ENCODE data around the gene RBM20.
"Not testable (repeated sequence)": the region's sequence is repeated elsewhere in the genome, so short reads cannot be mapped to it uniquely, and the experiment has no call there.

Gene RBM20

DNA sequence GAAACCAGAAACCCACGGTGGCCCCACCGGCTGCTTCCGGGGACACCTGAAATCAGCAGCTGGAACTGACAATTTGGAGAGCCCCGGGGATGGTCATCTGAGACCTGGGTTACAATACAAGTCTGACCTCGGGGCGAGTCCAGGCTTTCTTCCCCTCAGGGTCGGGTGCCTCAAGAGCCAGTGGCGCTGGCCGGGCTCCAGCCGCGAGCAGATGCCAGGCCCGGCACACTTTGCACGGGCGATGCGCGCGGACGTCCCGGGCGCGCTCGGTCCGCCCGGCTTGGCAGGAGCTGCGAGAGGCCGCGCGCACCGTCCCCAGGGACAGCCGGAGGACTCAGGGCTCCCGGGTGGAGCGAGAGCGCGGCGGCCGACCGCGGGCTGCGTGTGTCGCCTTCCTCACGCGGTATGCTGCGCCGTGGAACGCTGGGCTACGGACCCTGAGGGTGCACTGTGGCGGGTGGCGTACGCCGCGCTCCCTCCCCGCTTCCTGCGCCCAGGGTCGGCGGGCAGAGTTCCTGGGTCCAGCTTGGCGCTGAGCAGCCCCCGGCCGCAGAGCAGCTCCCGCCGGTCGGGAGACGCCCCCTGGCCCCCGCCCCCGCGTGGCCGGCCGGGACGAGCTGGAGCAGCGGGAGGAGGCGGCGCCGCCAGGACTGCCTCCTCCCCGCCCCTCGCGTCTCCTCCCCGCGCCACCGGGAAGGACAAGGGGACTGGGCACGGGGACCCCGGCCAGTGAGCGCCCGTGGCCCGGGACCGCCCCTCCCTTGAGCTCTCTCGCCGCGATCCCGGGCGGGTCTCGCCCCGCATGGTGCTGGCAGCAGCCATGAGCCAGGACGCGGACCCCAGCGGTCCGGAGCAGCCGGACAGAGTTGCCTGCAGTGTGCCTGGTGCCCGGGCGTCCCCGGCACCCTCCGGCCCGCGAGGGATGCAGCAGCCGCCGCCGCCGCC is at the start of gene RBM20:
Gene RBM20 (plus strand): TSS at position 684 of the 945 bp plus-strand sequence. CDS start 119 bp downstream, at position 803.
- DNase-seq: no peak

DNA sequence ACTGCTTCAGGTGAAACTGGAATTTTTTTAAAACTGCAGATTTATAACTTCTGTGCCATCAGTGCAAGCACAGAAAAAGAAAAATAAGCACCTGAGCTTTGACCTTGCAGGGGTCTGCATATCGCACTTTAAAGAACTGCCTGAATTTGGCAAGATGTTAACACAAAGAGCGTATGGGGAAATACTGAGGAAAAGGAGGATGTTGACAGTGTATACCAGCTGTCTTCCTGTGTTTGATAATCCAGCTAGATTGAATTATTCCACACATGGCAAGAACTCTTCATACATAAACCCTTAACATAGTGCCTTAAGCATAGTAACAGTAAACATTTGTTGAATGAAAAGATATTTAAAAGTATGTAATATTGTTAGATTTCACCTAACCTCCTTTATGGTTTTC is 46.7 kb upstream of the RBM20 start:
- DNase-seq: no peak

DNA sequence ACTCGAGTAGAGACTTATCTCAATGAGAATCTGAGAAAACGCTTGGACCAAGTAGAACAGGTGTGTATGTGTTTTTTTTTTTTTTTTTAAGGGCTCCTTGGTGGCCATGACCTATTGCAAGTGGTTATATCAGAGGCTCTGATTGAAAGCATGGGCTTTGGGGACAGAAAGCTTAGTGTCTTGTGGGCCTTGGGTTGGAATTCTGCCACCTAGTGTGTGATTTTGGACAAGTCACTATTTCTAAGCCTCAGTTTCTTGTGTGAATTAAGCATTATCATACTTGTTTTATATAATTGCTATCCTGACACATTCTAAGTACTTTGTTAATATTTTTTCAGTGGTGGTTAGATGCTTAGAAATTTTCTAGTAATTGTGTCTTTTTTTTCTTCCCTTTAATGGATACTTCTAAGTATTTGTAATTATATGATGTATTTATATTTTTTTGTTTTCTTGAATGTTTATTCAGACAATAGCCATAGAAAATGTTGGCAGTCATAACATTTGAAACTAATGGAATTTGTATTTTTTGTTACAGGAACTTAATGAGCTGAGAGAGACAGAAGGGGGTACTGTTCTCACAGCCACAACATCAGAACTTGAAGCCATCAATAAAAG is 43.5 kb upstream of the RBM20 start:
- peak; percentile 6 for DNase-seq

DNA sequence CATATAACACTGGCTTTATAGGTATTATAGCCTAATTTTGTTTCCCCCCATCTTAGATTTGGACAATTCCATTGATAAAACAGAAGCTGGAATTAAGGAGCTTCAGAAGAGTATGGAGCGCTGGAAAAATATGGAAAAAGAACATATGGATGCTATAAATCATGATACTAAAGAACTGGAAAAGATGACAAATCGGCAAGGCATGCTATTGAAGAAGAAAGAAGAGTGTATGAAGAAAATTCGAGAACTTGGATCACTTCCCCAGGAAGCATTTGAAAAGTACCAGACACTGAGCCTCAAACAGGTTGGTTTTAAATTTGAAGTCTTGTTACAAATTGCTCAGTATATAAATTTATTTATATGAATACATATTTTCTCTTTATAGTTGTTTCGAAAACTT is 42.6 kb upstream of the RBM20 start:
- DNase-seq: no peak

- no peak for DNase-seq
Observed at GRCh38 chr10:110608087-110608486, 36.0 kb upstream of the RBM20 start.

- no peak for DNase-seq
Observed at GRCh38 chr10:110609605-110610004, 34.5 kb upstream of the RBM20 start.

DNA sequence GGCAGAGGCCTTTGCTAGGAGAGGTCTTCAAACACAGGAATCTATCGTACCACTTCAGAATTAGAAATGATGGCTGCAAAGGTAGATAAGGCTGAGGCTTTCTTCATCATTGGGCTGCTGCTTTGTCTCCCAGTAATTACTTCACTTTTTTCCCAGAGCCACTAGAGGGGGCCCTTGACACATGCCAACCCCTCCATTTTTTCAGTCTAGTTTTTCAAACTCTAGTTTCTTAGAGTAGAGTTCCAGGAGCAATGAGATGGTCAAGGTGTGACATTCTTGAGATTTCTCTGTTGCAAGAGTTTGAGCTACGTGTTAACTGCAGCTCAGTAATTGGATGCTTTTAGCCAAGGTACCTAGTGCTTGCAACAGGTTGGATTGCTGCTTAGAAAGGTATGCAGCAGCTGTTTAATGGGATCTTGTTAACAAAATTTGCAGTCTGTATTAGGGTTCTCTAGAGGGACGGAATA is 33.8 kb upstream of the RBM20 start:
- DNase-seq: peak; percentile 31

DNA sequence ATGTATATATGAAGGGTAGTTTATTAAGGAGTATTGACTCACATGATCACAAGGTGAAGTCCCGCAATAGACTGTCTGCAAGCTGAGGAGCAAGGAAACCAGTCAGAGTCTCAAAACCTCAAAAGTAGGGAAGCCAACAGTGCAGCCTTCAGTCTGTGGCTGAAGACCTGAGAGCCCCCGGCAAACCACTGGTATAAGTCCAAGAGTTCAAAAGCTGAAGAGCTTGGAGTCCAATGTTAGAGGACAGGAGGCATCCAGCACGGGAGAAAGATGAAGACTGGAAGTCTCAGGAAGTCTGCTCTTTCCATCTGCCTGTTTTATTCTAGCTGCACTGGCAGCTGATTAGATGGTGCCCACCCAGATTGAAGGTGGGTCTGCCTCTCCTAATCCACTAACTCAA is 33.4 kb upstream of the RBM20 start:
- not testable (repeated sequence) for DNase-seq

GRCh38 chr10:110612087-110612486 is 32.0 kb upstream of the RBM20 start:
- DNase-seq: no peak

DNA sequence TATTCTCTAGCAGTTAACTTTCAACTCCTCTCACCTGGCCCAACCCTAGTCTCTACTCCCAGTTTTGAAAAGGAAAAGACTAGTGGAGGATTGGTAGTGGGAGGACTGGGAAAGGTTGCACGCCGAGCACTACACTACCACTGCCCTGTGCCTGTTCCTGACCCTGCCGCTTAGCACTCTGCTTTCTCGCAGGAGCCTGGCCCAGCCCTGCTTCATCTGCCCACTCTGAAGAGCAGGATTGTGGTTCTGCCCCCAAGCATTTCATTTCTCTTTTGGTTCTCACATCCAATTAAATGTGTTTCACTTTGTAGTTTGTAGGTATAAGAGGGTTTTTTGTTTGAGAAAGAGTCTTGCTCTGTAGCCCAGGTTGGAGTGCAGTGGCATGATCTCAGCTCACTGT is 31.5 kb upstream of the RBM20 start:
- no peak for DNase-seq

DNA sequence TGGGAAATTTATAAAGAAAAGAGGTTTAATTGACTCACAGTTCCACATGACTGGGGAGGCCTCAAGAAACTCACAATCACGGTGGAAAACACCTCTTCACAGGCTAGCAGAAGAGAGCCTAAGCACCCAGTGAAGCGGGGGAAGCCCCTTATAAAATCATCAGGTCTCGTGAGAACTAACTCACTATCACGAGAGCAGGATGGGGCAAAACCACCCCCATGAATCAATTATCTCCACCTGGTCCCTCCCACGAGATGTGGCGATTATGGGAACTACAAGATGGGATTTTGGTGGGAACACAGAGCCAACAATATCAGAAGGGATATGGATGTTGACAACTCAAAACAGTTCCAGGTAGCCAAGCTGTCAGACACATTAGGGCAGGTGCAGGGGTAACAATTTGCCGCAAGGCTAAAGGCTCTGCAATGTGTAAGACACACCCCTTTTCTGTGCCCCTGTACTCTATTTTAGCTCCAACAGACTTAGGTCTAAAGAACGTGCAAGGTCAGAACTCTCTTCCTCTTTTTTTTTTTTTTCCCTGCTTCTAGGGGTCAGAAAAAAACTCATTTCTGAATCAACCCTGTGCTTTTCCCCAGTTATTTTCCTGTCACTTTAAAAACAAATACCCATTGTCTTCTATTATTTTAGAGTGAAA is 30.7 kb upstream of the RBM20 start:
- DNase-seq: no peak

- DNase-seq: no peak
Observed at GRCh38 chr10:110613996-110614495, 30.1 kb upstream of the RBM20 start.

DNA sequence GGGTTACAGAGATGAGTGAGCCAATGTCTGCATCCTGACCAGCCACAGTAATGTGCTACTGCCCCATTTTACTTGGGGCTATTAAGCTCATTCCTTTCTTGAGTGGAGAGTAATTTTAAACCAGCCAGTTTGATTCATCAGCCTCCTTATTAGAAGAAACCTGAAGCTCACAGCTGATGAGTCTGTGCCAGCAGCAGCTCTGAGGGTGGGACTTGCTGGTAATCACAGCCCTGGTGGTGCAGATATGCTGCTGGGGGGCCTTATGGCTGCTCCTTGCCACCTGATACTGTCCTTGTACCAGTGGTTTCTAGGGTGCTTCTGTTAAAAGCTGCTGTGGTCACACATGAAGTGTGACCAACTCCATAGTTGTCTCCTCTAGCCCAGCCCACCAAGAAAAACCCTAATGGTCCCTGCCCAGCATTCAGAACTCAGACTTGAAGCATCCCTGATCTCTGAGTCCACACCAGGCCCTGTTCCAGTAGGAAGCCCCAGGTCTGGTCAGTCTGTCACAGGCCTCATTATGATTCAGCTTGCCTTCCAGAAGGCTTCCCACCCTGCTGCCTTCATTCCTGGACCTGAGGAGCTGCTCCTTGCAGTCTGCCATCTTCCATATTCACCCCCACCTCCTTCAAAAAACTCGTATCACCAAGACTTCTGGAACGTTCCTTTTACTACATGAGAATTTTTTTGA is 28.9 kb upstream of the RBM20 start:
- no peak for DNase-seq

GRCh38 chr10:110616493-110617033 is 27.6 kb upstream of the RBM20 start:
- DNase-seq: no peak

DNA sequence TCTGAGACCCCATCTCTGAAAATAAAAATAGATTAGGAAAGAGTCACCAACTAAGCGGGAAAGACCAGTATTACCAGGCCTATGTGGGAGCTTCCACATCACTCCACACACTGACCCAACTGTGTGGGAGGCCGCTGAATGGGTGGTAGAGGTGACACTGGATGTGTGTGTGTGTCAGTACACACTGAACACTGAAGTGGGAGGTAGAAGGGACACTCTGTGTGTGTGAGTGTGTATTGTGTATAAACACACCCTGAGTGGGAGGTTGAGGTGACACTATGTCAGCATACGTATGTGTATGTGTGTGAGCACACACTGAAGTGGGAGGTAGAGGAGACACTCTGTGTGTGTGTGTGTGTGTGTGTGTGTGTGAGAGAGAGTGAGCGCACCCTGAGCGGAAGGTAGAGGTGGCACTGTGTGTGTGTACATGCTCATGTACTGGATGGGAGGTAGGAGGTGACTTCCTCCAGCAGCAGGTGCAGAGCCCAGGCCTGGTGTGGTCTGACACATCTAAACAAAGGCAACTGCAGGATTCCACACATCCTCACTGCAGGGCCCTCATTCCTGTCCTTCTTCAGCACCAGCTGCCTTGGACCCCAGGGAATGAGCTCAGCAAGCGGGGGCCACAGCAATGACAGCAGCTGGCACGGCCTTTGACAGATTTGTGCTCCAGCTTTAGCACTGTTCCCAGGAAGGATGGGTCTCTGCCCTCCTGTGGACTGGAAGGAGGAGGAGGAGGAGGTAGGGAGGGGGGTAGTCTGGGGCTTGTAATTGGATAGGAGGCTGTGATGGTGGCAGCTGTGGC is 26.5 kb upstream of the RBM20 start:
- no peak for DNase-seq

DNA sequence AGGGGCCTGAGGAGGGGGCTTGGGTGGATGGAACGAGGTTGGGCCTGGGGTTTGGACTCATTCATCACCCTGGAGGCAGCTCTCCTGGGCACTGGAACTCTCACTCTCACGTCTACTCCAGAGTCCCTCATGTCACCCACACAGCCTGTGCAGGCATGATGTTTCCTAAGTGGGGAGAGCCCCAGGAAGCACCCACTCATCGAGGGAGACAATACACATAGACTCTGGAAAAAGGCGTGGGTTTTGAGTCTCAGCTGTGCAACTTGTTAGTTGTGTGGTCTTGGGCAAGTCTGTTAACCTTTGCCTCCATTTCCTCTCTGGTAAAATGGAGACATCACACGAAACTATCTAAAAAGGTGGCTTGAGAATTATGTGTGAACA is 25.9 kb upstream of the RBM20 start:
- DNase-seq: no peak

DNA sequence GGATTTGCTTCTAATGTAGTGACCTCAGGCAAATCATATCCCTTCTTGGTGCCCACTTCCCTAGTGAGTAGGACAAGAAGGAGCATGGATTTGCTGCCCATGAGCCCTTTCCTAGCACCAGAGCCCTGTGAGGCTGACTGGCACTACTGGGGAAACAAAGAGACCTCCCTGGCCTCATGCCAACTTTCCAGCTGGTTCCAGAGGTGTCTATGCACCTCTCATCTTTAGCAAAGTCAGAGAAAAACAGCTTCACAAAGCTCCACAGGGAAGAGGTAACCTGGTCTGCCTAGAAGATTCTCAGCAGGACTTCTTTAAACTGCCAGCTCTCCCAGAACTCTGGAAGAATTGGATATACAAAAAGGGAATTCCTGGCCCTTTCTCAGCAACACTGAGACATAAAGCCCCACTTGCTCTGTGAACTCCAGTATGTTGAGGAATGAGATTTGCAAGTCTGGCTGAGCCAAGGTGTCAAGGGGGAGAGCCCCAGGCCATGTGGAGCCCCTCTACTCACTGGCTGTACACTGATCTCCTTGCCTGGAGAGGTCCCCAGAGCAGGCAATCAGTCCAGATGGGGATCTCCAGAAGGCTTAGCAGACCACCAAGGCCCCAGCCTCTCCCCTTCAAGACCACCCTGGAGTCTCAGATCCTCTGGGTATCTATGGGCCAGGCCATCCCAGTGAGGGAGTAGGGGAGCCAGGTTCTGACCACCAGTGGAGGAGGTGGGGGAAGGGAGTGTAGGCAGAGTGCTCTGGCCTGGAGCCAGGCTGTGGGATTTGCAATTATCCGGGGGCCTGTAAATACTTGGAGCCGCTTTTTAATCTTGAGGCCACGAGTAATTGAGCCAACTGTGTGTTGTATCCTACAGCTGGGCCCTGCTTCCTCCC is 24.4 kb upstream of the RBM20 start:
- no peak for DNase-seq

DNA sequence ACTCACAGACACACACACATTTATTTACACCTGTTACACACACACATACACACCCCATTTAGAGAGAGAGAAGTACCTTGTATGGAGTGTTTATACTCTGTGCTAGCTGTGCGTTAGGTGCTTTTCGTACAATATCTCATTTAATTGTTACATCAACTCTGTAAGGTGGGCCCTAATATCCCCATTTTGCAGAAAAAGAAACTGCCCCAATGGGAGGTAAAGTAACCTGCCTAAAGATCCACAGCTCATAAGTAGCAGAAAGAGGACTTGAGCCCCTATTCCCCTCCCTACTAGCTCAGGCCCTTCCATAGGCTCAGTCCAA is 23.8 kb upstream of the RBM20 start:
- no peak for DNase-seq

DNA sequence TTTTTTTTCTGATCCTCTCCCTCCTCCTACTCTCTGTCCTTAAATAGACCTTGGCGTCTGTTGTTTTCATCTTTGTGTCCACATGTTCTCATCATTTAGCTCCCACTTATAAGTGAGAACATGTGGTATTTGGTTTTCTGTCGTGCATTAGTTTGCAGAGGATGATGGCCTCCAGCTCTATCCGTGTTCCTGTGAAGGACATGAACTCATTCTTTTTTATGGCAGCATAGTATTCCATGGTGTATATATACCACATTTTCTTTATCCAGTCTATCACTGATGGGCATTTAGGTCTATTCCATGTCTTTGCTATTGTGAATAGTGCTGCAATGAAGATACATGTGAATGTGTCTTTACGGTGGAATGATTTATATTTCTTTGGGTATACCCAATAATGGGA is 20.8 kb upstream of the RBM20 start:
- not testable (repeated sequence) for DNase-seq

DNA sequence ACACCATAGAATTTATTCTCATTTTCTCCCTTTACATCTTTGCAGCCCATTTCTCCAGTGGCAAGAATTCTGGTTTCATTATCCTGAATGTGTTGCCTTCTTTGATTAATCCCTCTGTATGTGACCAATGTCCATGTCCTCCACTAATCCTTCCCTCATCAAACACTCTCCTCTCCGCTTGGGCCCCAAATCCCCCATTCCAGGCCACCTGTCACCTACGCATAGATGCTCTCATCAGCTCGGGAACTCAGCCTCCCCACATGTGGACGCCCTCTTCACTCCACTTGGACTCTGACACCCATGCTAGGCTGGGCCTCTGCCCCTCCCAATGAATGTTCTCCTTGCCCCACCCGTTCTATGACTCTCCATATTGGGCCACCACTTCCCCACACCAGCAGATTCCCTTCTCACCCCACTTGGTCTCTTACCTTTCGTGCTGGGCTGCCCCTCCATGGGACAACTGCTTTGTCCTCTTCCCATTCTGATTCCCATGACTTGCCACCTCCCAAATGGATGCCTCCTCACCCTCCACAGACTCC is 18.7 kb upstream of the RBM20 start:
- no peak for DNase-seq

Data from NCI-H748 treated with DMSO at 0.1 percent for 48 hours (cell line).